Calu3 (cell line): ENCODE measurements around the gene PRMT5. TPM values are rescaled to one million over a fixed set of nuclear protein-coding genes. Genes with fewer than 3 reads are reported as not detected.
A peak's percentile ranks its signal among the peaks of the same experiment; 100 is the strongest.

Experiments used
- BruUV-seq: library from RNA; stranded (reverse); fragments of 400-500 nt; replicated peaks from 2 replicates; lab custom pipeline; 2021; lab: Mats Ljungman, UMichigan
- CTCF ChIA-PET: fragments of 300-600 bp; sonication (Branson Sonifier 250); formaldehyde crosslinking; loops from one replicate; lab custom pipeline; 2022; ENCODE audit warnings: antibody characterized with exemption; lab: Charles Lee
- DNase-seq: peaks from one replicate; pipeline ENCODE4 v3.0.0; 2022
- H3K27ac Mint-ChIP-seq: one replicate; pipeline ENCODE4 v1.8.0; 2022; ENCODE audit warnings: mixed read lengths; ENCODE audit not compliant: unreplicated experiment
- H3K27me3 Mint-ChIP-seq: one replicate; pipeline ENCODE4 v1.8.0; 2022; ENCODE audit warnings: mixed read lengths; ENCODE audit not compliant: unreplicated experiment
- H3K36me3 Mint-ChIP-seq: one replicate; pipeline ENCODE4 v1.8.0; 2022; ENCODE audit warnings: mild to moderate bottlenecking, moderate library complexity, mixed read lengths; ENCODE audit not compliant: insufficient read depth, unreplicated experiment
- H3K4me1 Mint-ChIP-seq: one replicate; pipeline ENCODE4 v1.8.0; 2022; ENCODE audit warnings: mild to moderate bottlenecking, low read depth, mixed read lengths; ENCODE audit not compliant: unreplicated experiment
- H3K4me3 Mint-ChIP-seq: one replicate; pipeline ENCODE4 v1.8.0; 2022; ENCODE audit warnings: mild to moderate bottlenecking, low read depth, moderate library complexity, mixed read lengths; ENCODE audit not compliant: unreplicated experiment
- H3K9me3 Mint-ChIP-seq: one replicate; pipeline ENCODE4 v1.8.0; 2022; ENCODE audit warnings: low read depth, mixed read lengths; ENCODE audit not compliant: unreplicated experiment
- CTCF ChIP-seq: fragments of 200-600 bp; IDR thresholded peaks from one replicate; pipeline ENCODE4 v1.8.0; 2022; ENCODE audit warnings: antibody characterized with exemption; ENCODE audit not compliant: unreplicated experiment
- intact Hi-C: fragments of 100-400 bp; cut with micrococcal nuclease; formaldehyde crosslinking; loops from one replicate; pipeline ENCODE4 v1.10.0; 2022; ENCODE audit not compliant: unreplicated experiment
- total RNA-seq: library from RNA; stranded (reverse); gene quantifications from 2 replicates; pipeline ENCODE4 v1.2.3, GENCODE V29; 2022

PRMT5 gene
- total RNA-seq, 1 experiment from 2014 or later = 101 TPM

DNA sequence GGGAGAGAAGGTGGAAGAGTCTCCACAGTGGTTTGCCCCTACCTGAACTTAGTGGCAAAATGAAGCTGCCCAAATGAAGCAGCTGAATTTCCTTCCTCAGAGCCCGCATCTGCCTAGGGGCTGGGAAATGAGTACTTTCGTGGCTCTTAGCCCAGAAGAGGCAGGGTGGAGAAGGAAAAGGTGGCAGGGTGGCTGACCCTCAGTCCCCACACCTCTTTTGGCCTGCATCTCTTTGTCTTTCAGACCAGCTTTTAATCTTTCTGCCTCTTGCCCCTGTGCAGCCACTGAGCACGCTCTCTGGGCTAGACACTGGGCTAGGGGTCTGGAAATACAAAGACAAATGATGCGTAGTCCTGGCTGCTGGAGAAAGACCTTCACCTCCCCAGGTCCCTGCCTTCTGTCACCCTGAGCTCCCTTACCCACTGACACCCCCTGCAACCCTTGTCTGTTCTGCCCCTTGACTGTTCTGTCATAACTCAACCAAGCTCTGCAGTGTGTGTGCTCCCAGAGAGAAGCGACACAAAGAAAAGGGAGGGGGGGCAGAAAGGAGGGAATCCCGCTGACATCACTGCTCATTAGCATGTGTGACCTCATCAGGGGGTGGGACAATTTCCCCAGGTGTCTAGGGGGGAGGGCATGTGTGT is 46.5 kb downstream of the PRMT5 start:
- CTCF ChIA-PET = interaction anchor here (0.6 to 1.6 kb wide), 4 partner anchors 11 to 310 kb away, joined by 3 to 5 read pairs (median 4); partner anchors contain the start of gene LRP10
- no peaks in the 10 kb centered on the region for H3K9me3 Mint-ChIP-seq
- H3K27me3 Mint-ChIP-seq = no peaks in the 10 kb centered on the region
- peaks cover 50% of the 10 kb centered on the region for H3K36me3 Mint-ChIP-seq
- intact Hi-C loops = no loop called here
- H3K4me1 Mint-ChIP-seq = peaks cover 26% of the 10 kb centered on the region
- H3K4me3 Mint-ChIP-seq = peak overlapping the region; percentile 64
- peak overlapping the region; percentile 11 for H3K27ac Mint-ChIP-seq
- no peak for TF ChIP-seq CTCF
- TSS peak; percentile 33 for BruUV-seq
- DNase-seq = peak; percentile 61

DNA sequence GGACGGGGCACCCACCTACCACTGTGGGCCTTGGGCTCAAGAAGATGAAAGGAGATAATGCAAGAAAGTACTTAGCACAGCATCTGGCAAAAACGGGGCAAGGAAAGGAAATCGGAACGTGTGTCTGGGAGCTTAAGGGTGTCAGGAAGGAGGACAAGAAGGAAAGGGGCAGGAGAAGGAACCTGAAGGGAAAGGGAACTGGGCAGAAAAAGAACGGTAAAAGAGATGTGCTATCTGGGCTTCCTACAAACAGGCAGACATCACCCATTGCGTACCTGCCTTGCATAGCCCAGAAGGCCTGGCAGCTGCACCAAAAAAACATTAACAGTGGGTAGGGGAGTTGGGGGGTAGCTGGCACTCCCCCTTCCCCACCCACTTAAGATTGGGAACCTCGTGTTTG is 47.1 kb downstream of the PRMT5 start:
- Mint-ChIP-seq H3K9me3 (no peaks in the 10 kb centered on the region), H3K4me3 (no peak overlapping the region), H3K27me3 (no peaks in the 10 kb centered on the region), H3K36me3 (peaks cover 50% of the 10 kb centered on the region), H3K27ac (peak overlapping the region; percentile 9), H3K4me1 (peaks cover 26% of the 10 kb centered on the region)
- BruUV-seq = no TSS peak
- intact Hi-C loops = no loop called here
- CTCF ChIA-PET = interaction anchor here (0.8 to 1.2 kb wide), 2 partner anchors 11 to 18 kb away, joined by 3 to 4 read pairs; partner anchors contain the start of gene LRP10
- no peak for TF ChIP-seq CTCF
- no peak for DNase-seq

DNA sequence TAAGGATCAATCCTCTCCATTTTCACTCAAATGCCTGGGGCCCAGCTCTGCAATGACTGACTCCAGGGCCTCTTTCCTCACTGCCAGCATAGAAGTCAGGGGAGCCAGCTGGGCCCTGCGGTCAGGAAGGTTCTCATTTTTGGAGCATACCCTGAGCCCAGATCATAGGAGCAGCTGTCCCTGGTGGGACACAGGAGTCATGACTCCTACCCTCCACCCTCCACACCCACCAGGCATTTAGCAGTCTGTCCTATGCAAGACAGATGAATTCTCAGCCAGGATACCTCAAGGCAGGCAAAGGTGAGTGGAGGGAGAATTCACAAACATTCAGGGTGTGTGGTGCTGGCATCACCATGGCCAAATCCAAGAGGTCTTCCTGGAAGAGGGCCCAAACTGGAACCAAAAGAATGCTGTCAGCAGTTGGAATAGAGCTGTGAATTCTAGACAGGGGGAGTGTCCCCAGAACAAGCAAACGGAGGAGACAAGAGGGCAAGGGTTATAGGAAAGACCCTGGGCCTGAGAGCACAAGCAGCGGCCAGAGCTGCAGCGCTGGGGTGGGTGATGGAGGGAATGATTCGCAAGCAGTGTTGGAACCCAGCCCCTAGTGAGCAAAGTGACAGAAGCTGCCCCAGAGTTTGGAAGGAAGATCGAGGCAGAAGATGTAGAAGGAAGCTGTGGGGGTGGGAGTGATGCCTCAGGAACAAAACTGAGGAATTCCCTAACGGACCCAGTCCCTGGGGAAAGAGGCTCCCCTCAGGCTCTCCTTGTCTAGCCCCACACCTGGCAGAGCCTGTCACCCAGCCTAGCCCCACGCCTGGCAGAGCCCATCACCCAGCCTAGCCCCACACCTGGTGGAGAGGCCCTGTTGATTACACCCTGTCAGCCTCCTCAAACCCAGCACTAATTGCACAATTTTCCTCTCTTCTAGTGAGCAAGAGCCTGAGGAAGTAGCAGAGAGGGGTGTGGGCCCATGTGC is 50.6 kb downstream of the PRMT5 start:
- Mint-ChIP-seq H3K36me3 (peaks cover 45% of the 10 kb centered on the region), H3K4me1 (peaks cover 18% of the 10 kb centered on the region), H3K9me3 (no peaks in the 10 kb centered on the region), H3K4me3 (no peak overlapping the region), H3K27ac (peak overlapping the region; percentile 34), H3K27me3 (no peaks in the 10 kb centered on the region)
- CTCF ChIA-PET = no interaction called here
- no peak for DNase-seq
- no TSS peak for BruUV-seq
- intact Hi-C loops = no loop called here
- TF ChIP-seq CTCF = no peak

- H3K36me3 Mint-ChIP-seq = peaks cover 49% of the 10 kb centered on the region
- no TSS peak for BruUV-seq
- TF ChIP-seq CTCF = no peak
- no peak for DNase-seq
- peaks cover 15% of the 10 kb centered on the region for H3K4me1 Mint-ChIP-seq
- H3K27ac Mint-ChIP-seq = no peak overlapping the region
- intact Hi-C loops = no loop called here
- no peak overlapping the region for H3K4me3 Mint-ChIP-seq
- CTCF ChIA-PET = no interaction called here
- no peaks in the 10 kb centered on the region for H3K27me3 Mint-ChIP-seq
- H3K9me3 Mint-ChIP-seq = no peaks in the 10 kb centered on the region
Observed at GRCh38 chr14:22877000-22877501, 52.1 kb downstream of the PRMT5 start.
